Stimulated activated CD8-positive, alpha-beta memory T cell treated with anti-CD3 and anti-CD28 coated beads, Interleukin-7, amount 100 ng/mL, for 1 hour (primary cell): ENCODE data around the gene MYCBPAP.

Source experiments
- DNase-seq, 2 donors: peaks; one replicate each; pipeline ENCODE4 v3.0.0-alpha.2; 2020; ENCODE audit warnings: low read depth in 2 of 2

Gene MYCBPAP

GRCh38 chr17:50517504-50518383 lies 9.5 kb downstream of the MYCBPAP start:
- DNase-seq: no peak

- no peak for DNase-seq
Observed at GRCh38 chr17:50518384-50519023, 10.3 kb downstream of the MYCBPAP start.

DNA sequence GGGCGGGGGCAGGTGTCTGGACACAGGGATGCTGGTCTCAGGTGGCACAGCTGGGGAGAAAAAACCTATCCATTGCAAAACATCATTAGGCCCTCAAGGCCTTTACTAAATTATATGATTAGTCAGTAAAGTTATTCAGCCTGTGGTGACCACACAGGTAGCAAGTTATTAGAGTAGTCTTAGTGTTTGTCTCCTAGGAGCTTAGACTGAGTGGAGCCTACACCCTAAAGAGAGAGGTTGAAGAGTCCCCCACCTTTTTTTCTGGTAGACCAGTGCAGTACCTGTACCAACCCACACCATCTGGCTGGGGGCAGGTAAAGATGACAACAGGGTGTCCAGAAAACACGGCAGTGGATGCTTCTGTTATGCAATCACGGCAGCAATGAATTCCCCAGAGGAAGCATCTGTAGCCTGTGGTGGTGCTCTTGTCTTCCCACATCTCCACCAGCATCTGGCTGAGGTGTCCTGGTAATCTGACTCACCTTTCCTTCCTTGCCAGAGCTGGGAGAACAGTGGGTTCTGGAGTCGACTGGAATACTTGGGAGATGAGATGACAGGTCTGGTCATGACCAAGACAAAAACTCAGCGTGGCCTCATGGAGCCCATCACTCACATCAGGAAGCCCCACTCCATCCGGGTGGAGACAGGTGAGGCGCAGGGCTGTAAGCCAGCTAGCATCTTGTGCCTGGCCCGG lies 11.0 kb downstream of the MYCBPAP start:
- no peak for DNase-seq

DNA sequence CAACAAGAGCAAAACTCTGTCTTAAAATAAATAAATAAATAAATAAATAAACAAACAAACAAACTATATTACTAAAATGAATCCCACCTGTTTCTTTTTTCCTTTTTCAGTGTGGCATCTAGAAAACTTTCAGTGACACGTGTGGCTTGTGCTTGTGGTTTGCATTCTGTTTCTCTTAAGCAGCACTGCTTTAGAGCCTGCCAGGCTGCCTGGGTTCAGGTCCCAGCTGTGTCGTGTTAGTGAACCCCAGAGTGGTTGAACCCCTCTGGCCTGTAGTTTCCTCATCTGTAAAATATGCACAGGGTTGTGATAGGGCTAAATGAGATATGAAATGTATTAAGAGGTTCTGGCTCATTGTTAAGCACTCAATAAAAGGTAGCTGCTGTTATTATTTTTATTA lies 12.2 kb downstream of the MYCBPAP start:
- DNase-seq: no peak

- DNase-seq: no peak
Observed at GRCh38 chr17:50521514-50521913, 13.3 kb downstream of the MYCBPAP start.

- DNase-seq: no peak
Observed at GRCh38 chr17:50522766-50523165, 14.5 kb downstream of the MYCBPAP start.

- DNase-seq: no peak
Observed at GRCh38 chr17:50523208-50523607, 15.0 kb downstream of the MYCBPAP start.

DNA sequence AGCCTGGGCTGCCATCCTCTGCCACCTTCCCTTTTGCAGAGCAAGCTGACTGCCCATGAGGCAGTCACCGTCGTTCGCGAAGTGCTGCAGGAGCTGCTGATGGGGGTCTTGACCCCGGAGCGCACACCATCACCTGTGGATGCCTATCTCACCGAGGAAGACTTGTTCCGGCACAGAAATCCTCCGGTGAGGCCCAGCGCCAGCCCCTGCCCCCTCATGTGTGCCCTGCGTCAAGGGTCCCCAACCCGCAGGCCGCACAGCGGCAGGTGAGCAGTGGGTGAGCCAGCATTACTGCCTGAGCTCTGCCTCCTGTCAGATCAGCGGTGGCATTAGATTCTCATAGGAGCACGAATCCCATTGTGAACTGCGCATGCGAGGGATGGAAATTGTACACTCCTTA lies 16.6 kb downstream of the MYCBPAP start:
- DNase-seq: no peak

DNA sequence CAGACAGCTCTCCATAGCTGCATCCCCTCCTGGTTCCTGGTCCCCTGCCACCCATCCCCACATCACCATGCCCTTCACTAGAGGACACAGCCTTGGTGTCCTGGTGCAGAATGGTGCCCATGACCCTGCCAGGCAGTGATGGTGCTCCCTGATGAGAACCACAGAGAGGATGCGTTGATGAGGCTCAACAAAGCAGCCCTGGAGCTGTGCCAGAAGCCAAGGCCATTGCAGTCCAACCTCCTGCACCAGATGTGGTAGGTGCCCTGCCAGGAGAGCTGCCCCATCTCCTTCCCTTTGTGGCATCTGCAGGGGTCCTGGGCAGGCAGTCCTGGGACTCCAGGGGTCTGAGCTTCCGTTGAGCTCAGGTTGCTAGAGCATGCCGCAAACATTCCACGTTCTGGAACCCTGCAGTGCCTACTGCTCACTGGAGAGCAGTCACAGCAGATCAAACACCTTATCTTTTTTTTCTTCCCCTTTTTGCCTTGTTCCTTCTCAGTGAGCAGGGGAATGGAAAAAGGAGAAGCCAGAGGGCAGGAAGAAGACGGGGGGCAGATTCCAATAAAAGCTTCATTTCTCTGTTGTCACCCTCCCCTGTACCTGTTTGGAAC lies 19.0 kb downstream of the MYCBPAP start:
- no peak for DNase-seq

- no peak for DNase-seq
Observed at GRCh38 chr17:50527949-50528474, 19.8 kb downstream of the MYCBPAP start.

DNA sequence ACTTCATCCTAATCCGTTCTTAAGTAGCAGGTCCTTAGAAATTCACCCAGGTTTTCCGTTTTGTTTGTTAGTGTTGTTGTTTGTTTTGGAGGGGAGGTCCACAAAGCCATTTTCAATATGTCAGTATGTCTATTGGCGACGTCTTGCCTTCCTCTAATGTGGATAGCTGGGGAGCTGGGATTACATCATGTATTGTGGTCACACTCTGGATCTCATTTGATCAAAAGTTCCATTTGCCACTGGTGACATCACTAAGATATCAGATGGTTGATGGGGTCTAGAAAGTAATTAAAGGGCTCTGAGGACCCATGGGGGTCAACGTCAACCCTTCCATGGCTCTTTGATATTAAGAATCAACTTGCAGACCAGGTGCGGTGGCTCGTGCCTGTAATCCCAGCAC lies 21.6 kb downstream of the MYCBPAP start:
- DNase-seq: no peak

GRCh38 chr17:50531428-50532025 lies 23.3 kb downstream of the MYCBPAP start:
- no peak for DNase-seq

DNA sequence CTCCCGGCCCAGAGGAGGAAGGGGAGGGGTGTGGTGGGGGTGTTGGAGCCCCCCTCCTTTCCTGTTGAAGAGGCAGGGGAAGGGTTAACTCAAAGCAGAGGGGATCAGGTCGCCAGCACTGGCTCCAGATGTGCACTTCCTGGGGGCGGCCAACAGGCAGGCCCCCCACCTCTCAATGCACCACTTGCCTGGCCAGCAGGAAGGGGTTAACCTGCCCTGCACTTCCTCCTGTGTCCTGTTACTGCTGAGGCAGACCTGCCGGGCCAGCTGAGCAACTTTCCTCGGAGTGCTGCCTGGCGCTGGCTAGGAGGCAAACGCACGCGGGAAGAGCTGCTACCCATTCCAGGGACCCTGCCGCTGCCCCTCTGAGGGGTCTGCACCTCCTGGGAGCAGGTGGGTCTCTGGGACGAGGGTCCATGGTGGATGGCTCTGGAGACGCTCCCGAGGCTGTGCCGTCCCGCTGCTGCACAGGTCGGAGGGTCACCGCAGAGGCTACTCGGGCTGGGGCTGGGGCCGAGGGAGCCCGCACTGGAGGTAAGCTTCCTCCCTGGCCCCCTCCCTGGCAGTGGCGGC lies 24.3 kb downstream of the MYCBPAP start, which contains the start of gene EPN3:
EPN3 (plus strand) TSS at position 284 of the 573 bp plus-strand sequence. CDS start 3,822 bp downstream, outside the sequence.
- no peak for DNase-seq

GRCh38 chr17:50533185-50533584 lies 24.9 kb downstream of the MYCBPAP start:
- DNase-seq: no peak

- no peak for DNase-seq
Observed at GRCh38 chr17:50533720-50534148, 25.5 kb downstream of the MYCBPAP start.

GRCh38 chr17:50534222-50534978 lies 26.2 kb downstream of the MYCBPAP start:
- no peak for DNase-seq

- DNase-seq: no peak
Observed at GRCh38 chr17:50534979-50535326, 26.7 kb downstream of the MYCBPAP start.

GRCh38 chr17:50535407-50535806 lies 27.2 kb downstream of the MYCBPAP start:
- no peak for DNase-seq

GRCh38 chr17:50536683-50537646 lies 28.7 kb downstream of the MYCBPAP start:
- DNase-seq: no peak
